Limb (tissue), 2 donors: ENCODE results near the gene TTN.

Experiments
- DNase-seq, 2 donors: peaks; one replicate each; pipeline ENCODE4 v3.0.0-alpha.2; 2016; ENCODE audit errors: extremely low spot score in 2 of 2

The TTN gene

GRCh38 chr2:178807227-178808008, at the start of gene TTN:
Gene TTN (minus strand): TSS chr2:178807423. CDS start chr2:178804642, 2,781 bp downstream.
- DNase-seq = no peak

GRCh38 chr2:178855151-178855550, 47.9 kb upstream of the TTN start:
- no peak for DNase-seq

GRCh38 chr2:178848335-178848734, 41.1 kb upstream of the TTN start:
- DNase-seq = no peak

- DNase-seq = no peak
These were observed 39.2 kb upstream of the TTN start for GRCh38 chr2:178846458-178846802.

GRCh38 chr2:178845566-178846457, 38.6 kb upstream of the TTN start:
- DNase-seq = no peak

- no peak for DNase-seq
These were observed 37.5 kb upstream of the TTN start for GRCh38 chr2:178844701-178845100.

GRCh38 chr2:178844269-178844668, 37.0 kb upstream of the TTN start:
- no peak for DNase-seq

- DNase-seq = no peak
These were observed 36.5 kb upstream of the TTN start for GRCh38 chr2:178843697-178844096.

- no peak for DNase-seq
These were observed 29.6 kb upstream of the TTN start for GRCh38 chr2:178836807-178837206.

- DNase-seq = no peak
These were observed 26.9 kb upstream of the TTN start for GRCh38 chr2:178834086-178834485.

GRCh38 chr2:178833382-178833781, 26.2 kb upstream of the TTN start:
- no peak for DNase-seq

GRCh38 chr2:178830451-178830850, 23.2 kb upstream of the TTN start:
- no peak for DNase-seq

- no peak for DNase-seq
These were observed 22.8 kb upstream of the TTN start for GRCh38 chr2:178829981-178830380.

- DNase-seq = no peak
These were observed 22.2 kb upstream of the TTN start for GRCh38 chr2:178829299-178829960.

- DNase-seq = no peak
These were observed 21.3 kb upstream of the TTN start for GRCh38 chr2:178828486-178828881.

- no peak for DNase-seq
These were observed 20.7 kb upstream of the TTN start for GRCh38 chr2:178827739-178828485.

- DNase-seq = no peak
These were observed 19.9 kb upstream of the TTN start for GRCh38 chr2:178827111-178827510.

GRCh38 chr2:178825183-178825582, 18.0 kb upstream of the TTN start:
- no peak for DNase-seq

GRCh38 chr2:178824181-178824580, 17.0 kb upstream of the TTN start:
- no peak for DNase-seq

GRCh38 chr2:178819992-178820391, 12.8 kb upstream of the TTN start:
- no peak for DNase-seq

GRCh38 chr2:178819147-178819875, 12.1 kb upstream of the TTN start:
- no peak for DNase-seq
